KMS-11 (cell line): Measurements from ENCODE around the gene FUT9.

Experiments used
- H2AFZ ChIP-seq: fragments of 200-600 bp; sonication (generic); 2 replicates; pipeline ENCODE4 v1.6.1; 2016; ENCODE audit warnings: antibody characterized with exemption, mixed run types, low read depth
- H3K27ac ChIP-seq: fragments of 200-600 bp; sonication (generic); 2 replicates; pipeline ENCODE4 v1.6.1; 2016; ENCODE audit warnings: mild to moderate bottlenecking, mixed run types
- H3K27me3 ChIP-seq: fragments of 200-600 bp; sonication (generic); 2 replicates; pipeline ENCODE4 v1.6.1; 2017; ENCODE audit warnings: mild to moderate bottlenecking, low read depth, mixed run types, moderate library complexity; ENCODE audit not compliant: insufficient read depth
- H3K36me3 ChIP-seq: fragments of 200-600 bp; sonication (generic); 2 replicates; pipeline ENCODE4 v1.6.1; 2017; ENCODE audit warnings: mild to moderate bottlenecking, mixed run types; ENCODE audit not compliant: insufficient read depth
- H3K4me1 ChIP-seq: fragments of 200-600 bp; sonication (generic); 2 replicates; pipeline ENCODE4 v1.6.1; 2016; ENCODE audit warnings: mild to moderate bottlenecking, low read depth, mixed run types; ENCODE audit not compliant: poor library complexity, severe bottlenecking
- H3K4me2 ChIP-seq: fragments of 200-600 bp; sonication (generic); 2 replicates; pipeline ENCODE4 v1.7.0; 2016; ENCODE audit warnings: mild to moderate bottlenecking, mixed run types
- H3K4me3 ChIP-seq: fragments of 200-600 bp; sonication (generic); IDR thresholded peaks from 2 replicates; pipeline ENCODE4 v1.6.1; 2017; ENCODE audit warnings: low read depth, low read length, mixed read lengths; ENCODE audit not compliant: insufficient read depth
- H3K79me2 ChIP-seq: fragments of 200-600 bp; sonication (generic); 2 replicates; pipeline ENCODE4 v1.6.1; 2016; ENCODE audit warnings: low read depth, mixed run types; ENCODE audit not compliant: insufficient read depth
- H3K9ac ChIP-seq: fragments of 200-600 bp; sonication (generic); 2 replicates; pipeline ENCODE4 v1.6.1; 2016; ENCODE audit warnings: mild to moderate bottlenecking, mixed run types
- H4K20me1 ChIP-seq: fragments of 200-600 bp; sonication (generic); 2 replicates; pipeline ENCODE4 v1.6.1; 2016; ENCODE audit warnings: mild to moderate bottlenecking, mixed run types; ENCODE audit not compliant: insufficient read depth
- TF ChIP-seq, protein P1 (sequence below): fragments of 200-600 bp; sonication (generic); conservative IDR thresholded peaks from 2 replicates; pipeline ENCODE4 v1.6.1; 2017; ENCODE audit warnings: low read depth, mild to moderate bottlenecking, antibody characterized with exemption, low read length, moderate library complexity, mixed read lengths

Gene FUT9

DNA sequence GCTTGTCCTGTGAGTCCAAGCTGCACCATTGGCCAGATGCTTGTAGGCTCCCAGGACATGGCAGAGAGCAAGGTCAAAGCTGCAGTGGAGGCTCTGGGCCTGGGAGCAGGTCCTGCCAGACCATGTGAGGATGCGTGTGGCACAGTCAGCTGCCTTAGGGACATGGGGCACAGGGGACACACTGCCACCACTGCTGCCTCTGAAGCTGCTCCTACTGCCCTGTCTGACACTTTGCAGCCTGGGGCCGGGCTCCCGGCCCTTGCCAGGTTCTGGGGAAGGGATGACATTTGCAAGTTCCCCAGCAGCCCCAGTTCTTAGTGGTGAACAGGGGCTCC, 13.2 kb upstream of the FUT9 start:
- no peaks in the 10 kb centered on the region for H3K79me2 ChIP-seq
- H3K4me1 ChIP-seq = no peaks in the 10 kb centered on the region
- no peak overlapping the region for H3K4me3 ChIP-seq
- no peak overlapping the region for H3K27ac ChIP-seq
- H3K9ac ChIP-seq = no peak overlapping the region
- no peaks in the 10 kb centered on the region for H3K27me3 ChIP-seq
- TF ChIP-seq, protein P1, sequence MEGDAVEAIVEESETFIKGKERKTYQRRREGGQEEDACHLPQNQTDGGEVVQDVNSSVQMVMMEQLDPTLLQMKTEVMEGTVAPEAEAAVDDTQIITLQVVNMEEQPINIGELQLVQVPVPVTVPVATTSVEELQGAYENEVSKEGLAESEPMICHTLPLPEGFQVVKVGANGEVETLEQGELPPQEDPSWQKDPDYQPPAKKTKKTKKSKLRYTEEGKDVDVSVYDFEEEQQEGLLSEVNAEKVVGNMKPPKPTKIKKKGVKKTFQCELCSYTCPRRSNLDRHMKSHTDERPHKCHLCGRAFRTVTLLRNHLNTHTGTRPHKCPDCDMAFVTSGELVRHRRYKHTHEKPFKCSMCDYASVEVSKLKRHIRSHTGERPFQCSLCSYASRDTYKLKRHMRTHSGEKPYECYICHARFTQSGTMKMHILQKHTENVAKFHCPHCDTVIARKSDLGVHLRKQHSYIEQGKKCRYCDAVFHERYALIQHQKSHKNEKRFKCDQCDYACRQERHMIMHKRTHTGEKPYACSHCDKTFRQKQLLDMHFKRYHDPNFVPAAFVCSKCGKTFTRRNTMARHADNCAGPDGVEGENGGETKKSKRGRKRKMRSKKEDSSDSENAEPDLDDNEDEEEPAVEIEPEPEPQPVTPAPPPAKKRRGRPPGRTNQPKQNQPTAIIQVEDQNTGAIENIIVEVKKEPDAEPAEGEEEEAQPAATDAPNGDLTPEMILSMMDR = no peak
- H2AFZ ChIP-seq = no peak overlapping the region
- H3K36me3 ChIP-seq = no peaks in the 10 kb centered on the region
- H3K4me2 ChIP-seq = no peak overlapping the region
- H4K20me1 ChIP-seq = no peaks in the 10 kb centered on the region

DNA sequence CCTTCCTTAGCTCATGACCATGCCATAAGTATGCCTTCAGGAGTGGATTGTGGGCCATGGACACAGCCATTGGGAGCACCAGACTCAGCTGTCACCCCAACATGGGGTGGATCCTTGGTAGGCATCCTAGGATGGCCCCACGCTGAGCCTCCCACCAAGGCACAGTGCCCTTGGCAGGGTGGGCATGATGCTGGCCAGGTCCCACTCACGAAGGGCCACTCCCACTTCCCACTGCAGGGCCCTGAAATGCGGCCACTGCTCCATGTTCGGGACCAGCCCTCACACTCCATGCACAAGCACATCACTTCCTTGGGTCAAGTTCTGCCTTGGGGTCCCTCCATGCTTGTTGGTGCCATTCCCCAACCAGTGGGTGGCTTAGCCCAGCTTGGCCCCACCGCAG, 12.9 kb upstream of the FUT9 start:
- Histone ChIP-seq H3K4me2 (no peak overlapping the region), H3K9ac (no peak overlapping the region), H3K4me1 (no peaks in the 10 kb centered on the region), H3K36me3 (no peaks in the 10 kb centered on the region), H4K20me1 (no peaks in the 10 kb centered on the region), H3K27ac (no peak overlapping the region), H3K79me2 (no peaks in the 10 kb centered on the region), H2AFZ (no peak overlapping the region), H3K27me3 (no peaks in the 10 kb centered on the region), H3K4me3 (no peak overlapping the region)
- TF ChIP-seq, protein P1 = no peak

DNA sequence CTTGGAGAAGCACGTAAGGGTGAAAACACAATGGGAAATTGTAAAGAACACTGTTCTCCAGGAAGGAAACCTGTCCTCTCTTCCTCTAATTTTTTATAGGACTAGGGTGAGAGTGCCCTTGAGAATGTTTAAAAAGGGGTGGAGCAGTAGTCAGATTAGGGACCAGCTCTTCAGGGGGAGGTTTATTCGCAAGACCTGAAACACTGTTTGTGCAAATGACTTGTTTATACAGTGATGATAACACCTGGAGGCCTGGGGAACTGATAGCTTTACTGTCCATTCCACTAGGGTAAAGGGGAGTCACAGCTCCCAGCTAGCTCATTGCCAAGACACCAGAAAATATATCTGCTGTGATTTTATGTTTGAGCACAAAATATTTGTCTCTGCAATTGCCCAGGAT, 8.1 kb upstream of the FUT9 start:
- Histone ChIP-seq H3K4me1 (no peaks in the 10 kb centered on the region), H3K27me3 (no peaks in the 10 kb centered on the region), H3K4me2 (no peak overlapping the region), H4K20me1 (no peaks in the 10 kb centered on the region), H3K4me3 (no peak overlapping the region), H2AFZ (no peak overlapping the region), H3K79me2 (no peaks in the 10 kb centered on the region), H3K36me3 (no peaks in the 10 kb centered on the region), H3K9ac (no peak overlapping the region), H3K27ac (no peak overlapping the region)
- TF ChIP-seq, protein P1 = no peak

DNA sequence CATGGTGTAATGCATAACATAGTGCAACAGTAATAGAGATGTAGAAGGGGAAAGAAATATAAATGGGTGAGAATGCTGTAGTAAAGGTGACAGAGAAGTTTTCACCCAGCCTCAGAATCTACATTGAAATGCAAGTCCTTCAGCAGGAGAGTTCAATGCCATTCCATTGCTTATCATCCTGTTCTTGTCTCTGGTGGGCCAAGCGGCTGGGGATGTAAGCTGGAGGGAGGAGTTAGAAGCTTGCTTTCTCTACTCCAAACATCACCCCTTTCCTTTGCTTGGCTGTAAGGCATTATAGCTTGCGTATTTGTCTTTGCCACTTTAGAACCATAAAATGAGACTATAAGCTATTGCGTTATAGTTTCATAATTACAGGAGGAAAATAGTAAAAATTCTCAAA, 2.2 kb upstream of the FUT9 start:
- Histone ChIP-seq H3K79me2 (no peaks in the 10 kb centered on the region), H3K4me3 (no peak overlapping the region), H3K4me1 (no peaks in the 10 kb centered on the region), H2AFZ (no peak overlapping the region), H3K4me2 (no peak overlapping the region), H3K27me3 (no peaks in the 10 kb centered on the region), H3K27ac (no peak overlapping the region), H4K20me1 (no peaks in the 10 kb centered on the region), H3K36me3 (no peaks in the 10 kb centered on the region), H3K9ac (no peak overlapping the region)
- TF ChIP-seq, protein P1 = no peak
